HG03139 (cell line): ENCODE data around the gene MPL.
"Not testable (repeated sequence)": the region's sequence is repeated elsewhere in the genome, so short reads cannot be mapped to it uniquely, and the experiment has no call there.

Experiments used
- ATAC-seq: cut with Tn5 transposase; IDR thresholded peaks from one replicate; pipeline ENCODE4 v1.9.1; 2021; ENCODE audit not compliant: unreplicated experiment

MPL gene

GRCh38 chr1:43352881-43353280, 15.3 kb downstream of the MPL start:
- no peak for ATAC-seq

DNA sequence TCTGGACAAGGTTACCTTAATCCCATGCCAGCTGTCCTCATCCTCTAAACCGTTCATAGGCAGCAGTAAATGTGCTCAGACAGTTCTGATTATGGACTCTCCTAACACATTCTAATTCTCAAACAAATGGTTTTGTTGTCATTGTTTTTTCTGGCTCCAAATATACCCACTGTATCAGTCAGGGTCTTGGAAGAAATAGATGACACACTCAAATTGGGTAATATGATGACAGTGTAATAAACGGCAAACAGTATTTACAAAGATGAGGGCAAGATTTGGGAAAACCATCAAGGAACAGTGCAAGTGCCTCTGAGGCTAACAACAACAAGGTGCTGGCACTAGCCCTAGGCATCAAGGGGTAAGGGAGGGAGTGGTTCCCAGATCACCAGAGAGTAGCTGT, 16.9 kb downstream of the MPL start:
- no peak for ATAC-seq

GRCh38 chr1:43354936-43355335, 17.3 kb downstream of the MPL start:
- no peak for ATAC-seq

DNA sequence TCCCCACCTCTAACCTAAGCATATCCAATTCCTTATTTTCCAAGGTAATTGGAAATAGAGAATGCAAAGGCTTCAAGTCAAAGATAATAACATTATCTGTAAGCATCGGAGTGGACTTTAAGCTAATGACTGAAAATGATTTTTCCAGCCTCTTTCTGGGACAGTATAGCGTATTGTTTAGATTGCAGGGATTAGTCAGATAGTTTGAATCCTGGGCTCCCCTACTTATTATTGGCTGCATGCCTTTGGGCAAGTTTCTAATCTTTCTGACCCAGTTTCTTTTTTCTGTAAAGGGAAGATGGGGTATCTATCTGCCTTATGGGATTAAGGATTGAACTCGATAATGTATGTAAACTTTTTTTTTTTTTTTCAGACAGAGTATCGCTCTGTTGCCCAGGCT, 19.6 kb downstream of the MPL start:
- ATAC-seq = no peak

DNA sequence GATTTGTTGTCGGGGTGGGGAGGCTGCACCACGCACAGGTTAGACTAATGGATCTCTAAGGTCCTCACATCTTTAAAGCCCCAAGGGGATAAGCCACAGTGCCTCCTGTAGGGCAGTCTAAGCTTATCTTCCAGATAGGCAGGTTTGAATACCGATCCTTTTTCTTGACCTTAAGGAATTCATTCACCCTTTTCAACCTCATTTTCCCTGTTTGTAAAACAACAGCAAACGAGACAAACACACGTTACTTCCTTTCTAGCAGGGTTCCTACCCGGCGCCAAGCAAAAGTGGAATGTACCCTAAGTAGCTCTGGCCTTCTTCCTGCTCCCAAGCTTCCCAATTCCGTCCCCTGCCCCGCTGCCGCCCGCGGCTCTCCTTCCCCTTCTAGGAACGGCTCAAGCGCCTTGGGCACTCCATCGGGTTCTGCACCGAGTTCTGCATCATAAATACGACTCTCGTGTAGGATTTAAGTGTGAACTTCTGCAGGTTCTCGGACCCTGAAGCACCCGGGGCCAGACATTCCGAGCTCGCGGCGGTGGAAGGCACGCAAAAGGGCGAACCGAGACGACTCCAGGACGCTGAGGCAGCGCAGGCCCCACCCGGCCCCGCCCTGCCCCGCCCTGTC, 20.6 kb downstream of the MPL start:
- ATAC-seq = no peak

GRCh38 chr1:43358746-43359693, 21.4 kb downstream of the MPL start, which contains the start of gene CDC20:
TSS of gene CDC20 (plus strand) at chr1:43358981. CDS start at chr1:43359216, 235 bp downstream.
- ATAC-seq = peak; percentile 92

DNA sequence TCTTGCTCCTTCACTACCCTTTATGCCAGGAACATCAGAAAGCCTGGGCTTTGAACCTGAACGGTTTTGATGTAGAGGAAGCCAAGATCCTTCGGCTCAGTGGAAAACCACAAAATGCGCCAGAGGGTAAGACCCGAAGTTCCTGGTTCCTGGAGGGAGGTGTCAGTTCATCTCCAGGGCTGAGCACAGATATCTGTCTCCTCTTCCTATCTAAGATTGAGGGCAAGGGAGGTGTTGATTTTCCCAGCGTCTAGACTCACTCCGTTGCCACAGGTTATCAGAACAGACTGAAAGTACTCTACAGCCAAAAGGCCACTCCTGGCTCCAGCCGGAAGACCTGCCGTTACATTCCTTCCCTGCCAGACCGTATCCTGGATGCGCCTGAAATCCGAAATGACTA, 22.1 kb downstream of the MPL start:
- no peak for ATAC-seq

DNA sequence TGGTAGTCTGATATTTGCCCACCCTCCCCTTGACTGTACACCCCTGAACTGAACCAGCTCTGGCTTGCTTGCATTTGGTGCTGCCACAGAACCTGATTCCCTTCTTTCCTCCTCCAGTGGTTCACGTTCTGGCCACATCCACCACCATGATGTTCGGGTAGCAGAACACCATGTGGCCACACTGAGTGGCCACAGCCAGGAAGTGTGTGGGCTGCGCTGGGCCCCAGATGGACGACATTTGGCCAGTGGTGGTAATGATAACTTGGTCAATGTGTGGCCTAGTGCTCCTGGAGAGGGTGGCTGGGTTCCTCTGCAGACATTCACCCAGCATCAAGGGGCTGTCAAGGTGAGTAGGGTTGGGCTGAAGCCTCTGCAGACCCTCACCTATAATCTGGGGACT, 23.0 kb downstream of the MPL start:
- no peak for ATAC-seq

- no peak for ATAC-seq
Measured at GRCh38 chr1:43363283-43363934, 25.8 kb downstream of the MPL start.

DNA sequence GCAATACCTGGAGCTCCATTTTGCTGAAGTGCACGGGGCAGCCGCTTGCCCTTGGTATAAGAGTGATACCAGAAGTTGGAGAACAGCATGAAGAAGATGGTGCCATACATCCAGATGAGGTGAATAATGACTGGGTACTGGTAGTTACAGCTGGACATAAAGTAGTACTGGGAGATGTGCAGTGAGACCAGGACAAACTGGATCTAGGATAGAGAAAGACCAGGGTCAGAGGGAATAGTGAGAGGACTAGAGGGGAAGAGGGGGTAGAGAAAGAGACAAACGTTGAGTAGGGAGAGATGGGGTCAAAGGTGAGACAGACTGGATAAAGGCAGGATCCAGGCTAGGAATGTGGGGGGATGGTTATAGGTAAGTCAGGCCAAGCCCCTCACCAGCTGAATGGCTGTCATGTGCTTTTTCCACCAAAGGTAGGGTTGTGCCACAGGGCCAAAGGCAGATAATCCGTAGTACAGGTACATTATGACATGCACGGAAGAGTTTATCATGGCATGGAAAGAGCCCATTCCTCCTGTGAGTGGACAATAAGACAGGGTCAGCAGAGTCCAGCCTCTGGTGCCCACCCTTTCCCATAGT, 26.4 kb downstream of the MPL start:
- no peak for ATAC-seq

DNA sequence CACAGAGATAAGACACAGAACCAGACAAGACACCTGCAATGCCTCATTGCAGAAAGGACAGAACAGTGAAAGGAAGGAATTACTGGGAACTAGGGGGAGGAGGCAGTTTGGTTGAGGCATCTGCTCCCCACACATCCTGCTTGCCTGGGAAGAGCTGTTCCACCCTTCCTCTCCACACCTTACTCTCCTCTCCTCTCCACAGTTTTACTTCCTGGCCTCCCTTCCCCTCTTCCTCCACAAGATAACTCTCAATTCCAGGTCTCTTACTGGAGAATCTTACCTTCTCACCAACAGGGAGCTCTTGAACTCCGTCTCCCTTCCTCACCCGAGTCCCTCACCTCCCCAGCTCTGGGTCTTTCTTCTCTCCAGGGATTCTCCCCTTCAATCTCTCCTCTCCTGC, 28.1 kb downstream of the MPL start:
- ATAC-seq = no peak

- no peak for ATAC-seq
Measured at GRCh38 chr1:43366179-43366578, 28.6 kb downstream of the MPL start.

DNA sequence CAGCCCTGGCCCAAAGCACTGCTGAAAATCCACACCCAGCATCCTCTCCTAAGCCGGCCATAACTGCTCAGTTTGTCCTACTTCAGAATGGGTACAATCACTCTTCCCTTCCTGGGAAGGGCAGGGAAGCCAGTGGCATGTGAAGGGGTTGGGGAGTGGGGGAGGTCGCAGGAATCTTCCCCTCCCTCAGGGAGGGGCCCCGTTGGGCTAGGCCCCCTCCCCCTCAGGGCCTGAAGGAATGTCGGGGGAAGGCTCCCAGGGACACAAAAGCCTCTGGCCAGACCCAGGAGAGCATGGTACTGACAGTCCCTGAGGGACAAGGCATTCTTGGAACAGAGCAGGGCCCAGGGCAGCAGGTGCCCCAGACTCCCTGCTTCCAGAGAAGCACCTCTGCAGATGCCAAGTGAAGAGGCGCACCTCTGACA, 29.0 kb downstream of the MPL start:
- no peak for ATAC-seq

- ATAC-seq = peak; percentile 32
Measured at GRCh38 chr1:43367026-43367903, 29.6 kb downstream of the MPL start.

- ATAC-seq = peak; percentile 63
Measured at GRCh38 chr1:43367904-43368645, 30.5 kb downstream of the MPL start, which contains the start of gene ELOVL1. TSS of gene ELOVL1 (minus strand) at chr1:43368011. CDS start at chr1:43365609, 2,402 bp downstream.

DNA sequence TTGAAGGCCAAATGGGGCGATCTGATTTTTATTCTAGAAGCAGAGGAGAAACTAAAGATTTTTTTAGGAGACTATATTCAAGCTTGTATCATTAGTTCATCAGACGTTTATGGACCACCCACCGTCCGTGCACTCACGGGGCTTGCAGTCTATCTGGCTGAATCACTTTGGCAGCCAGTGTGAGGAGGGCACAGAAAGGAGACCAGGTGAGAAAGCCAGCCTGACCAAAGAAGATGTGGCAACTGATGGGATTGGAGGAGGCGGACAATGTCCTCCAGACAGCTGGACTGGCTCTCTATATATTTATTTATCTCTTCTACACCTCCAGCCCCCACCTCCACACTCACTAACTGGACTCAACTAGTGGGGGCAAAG, 31.0 kb downstream of the MPL start:
- no peak for ATAC-seq

GRCh38 chr1:43369779-43370178, 32.2 kb downstream of the MPL start:
- ATAC-seq = not testable (repeated sequence)

GRCh38 chr1:43370564-43370963, 32.9 kb downstream of the MPL start:
- ATAC-seq = no peak

- no peak for ATAC-seq
Measured at GRCh38 chr1:43372172-43372571, 34.6 kb downstream of the MPL start.
